CD1c-positive myeloid dendritic cell (primary cell): ENCODE results near the gene ASTN2.
A peak's percentile ranks its signal among the peaks of the same experiment; 100 is the strongest.
"Not testable (repeated sequence)": the region's sequence is repeated elsewhere in the genome, so short reads cannot be mapped to it uniquely, and the experiment has no call there.

Experiments used
- DNase-seq: peaks from one replicate; pipeline ENCODE4 v3.0.0-alpha.2; 2016; ENCODE audit errors: extremely low spot score

The ASTN2 gene

DNA sequence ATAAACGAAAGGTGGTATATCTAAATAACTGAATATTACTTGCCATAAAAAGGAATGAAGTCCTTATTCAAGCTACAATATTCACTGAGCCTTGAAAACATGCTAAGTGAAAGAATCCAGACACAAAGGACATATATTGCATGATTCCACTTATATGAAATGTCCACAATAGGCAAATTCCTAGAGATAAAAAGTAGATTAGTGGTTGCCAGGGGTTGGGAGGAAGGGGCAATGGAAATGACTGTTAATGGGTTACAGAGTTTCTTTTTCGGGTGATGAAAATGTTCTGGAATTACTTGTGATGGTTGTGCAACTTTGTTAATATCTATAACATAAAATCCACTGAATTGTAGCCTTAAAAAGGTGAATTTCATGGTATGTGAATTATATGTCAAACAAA is 954.8 kb downstream of the ASTN2 start:
- DNase-seq: no peak

DNA sequence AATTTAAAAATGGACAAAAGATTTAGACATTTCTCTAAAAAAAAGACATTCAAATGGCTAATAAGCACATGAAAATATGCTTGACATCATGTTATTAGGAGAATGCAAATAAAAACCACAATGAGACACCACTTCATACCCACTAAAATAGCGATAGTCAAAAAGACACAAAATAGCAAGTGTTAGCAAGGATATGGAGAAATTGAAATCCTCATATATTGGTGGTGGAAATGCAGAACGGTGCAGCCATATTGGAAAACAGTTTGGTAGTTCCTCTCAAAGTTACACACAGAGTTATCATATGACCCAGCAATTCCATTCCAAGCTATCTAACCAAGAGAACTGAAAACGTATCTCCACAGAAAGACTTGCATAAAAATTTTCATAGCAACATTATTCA is 955.3 kb downstream of the ASTN2 start:
- no peak for DNase-seq

DNA sequence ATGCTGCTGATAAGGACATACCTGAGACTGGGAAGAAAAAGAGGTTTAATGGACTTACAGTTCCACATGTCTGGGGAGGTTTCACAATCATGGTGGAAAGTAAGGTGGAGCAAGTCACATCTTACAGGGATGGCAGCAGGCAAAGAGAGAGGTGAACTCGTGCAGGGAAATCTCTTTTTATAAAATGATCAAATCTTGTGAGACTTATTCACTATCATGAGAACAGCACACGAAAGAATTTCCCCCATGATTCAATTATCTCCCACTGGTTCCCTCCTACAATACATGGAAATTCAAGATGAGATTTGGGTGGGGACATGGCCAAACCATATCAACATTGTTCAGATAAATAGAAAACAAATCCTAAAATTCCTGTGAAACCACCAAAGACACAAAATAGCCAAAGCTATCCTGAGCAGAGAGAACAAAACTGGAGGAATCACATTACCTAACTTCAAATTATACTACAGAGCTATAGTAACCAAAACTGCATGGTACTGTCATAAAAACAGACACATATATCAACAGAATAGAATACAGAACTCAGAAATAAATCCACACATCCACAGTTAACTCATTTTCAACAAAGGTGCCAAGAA is 958.3 kb downstream of the ASTN2 start:
- no peak for DNase-seq

DNA sequence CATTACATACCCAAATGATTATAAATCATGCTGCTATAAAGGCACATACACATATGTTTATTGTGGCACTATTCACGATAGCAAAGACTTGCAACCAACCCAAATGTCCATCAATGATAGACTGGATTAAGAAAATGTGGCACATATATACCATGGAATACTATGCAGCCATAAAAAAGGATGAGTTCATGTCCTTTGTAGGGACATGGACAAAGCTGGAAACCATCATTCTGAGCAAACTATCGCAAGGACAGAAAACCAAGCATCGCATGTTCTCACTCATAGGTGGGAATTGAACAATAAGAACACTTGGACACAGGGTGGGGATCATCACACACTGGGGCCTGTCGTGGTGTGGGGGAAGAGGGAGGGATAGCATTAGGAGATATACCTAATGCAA is 960.3 kb downstream of the ASTN2 start:
- DNase-seq: not testable (repeated sequence)

DNA sequence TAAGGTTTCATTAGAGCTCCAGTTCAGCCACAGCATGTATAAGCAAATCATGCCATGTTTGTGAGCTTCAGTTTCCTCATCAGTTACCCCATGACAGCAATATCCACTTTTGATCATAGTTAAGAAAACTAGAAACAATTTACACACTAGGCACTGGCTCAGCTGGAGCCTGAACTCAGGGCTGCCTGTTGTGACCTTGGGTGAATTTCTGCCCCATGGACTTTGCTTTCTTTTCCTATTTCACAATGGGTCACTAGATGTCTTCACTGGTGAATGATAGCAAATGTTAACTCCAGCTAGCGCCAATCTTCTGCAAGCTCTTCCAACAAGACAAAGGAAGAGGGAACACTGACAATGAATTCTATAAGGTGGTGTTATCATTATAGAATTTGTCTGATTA is 961.1 kb downstream of the ASTN2 start:
- DNase-seq: no peak

DNA sequence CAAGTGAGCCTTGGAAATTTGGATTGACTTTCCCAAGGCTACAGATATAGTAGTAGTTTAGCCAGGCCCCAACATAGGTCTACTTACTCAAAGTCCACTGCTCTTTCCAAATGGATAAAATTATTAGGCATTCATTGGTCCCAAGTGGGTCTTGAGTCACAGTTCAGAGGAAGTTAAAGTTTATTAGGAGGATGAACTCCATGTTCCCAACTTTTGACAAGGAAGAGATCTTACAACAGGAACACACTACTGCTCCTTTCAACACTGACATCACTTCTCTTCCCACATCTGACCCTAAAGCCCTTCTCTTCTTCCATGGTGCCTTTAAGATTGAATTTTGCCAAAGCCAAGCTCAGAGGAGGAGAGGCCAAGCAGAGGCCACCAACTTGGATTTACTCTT is 962.2 kb downstream of the ASTN2 start:
- DNase-seq: no peak

DNA sequence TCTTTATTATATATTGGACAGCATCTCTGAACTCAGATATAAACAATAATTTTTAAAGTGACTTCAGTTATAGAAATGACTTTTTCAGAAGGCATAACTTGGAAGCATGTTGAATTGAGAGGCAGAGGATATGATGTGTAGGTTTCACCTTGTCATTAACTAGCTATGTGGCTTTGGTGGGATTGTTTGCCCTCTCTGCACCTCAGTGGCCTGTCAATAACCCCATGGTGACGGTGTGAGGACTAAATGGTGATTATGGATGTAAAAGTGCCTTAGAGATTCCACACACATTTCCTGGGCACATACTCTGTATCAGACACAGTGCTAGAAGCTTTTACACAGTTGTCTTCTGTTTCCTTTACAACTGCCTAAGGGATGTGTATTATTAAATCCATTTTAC is 962.6 kb downstream of the ASTN2 start:
- DNase-seq: no peak

DNA sequence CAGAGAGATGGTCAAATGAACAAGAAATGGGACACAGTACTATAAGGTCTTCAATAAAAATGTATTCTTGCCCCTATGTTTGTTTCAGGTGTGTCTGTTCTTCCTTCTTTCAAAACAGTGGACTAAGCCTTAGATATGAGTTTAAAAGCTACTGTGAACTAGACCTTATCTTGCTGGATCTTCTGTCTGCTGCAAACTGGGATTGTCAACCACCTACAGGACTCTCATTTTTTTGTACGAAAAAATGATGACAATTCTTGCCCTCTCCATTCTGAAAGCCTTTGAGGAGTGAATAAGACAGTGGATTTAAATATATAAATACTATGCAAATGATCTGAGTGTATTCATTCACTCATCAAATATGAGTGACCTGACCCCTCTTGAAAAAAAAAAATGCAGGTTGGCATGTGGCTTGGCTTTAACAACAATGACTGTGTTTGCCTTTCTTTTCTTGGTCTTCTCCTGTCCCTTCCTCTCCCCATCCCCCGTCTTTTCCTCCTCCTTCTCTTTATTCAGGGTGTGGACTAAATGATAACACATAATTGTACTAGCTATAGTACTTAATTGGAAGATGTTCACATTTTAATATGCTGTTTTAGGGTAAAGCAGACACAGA is 963.2 kb downstream of the ASTN2 start:
- DNase-seq: no peak

DNA sequence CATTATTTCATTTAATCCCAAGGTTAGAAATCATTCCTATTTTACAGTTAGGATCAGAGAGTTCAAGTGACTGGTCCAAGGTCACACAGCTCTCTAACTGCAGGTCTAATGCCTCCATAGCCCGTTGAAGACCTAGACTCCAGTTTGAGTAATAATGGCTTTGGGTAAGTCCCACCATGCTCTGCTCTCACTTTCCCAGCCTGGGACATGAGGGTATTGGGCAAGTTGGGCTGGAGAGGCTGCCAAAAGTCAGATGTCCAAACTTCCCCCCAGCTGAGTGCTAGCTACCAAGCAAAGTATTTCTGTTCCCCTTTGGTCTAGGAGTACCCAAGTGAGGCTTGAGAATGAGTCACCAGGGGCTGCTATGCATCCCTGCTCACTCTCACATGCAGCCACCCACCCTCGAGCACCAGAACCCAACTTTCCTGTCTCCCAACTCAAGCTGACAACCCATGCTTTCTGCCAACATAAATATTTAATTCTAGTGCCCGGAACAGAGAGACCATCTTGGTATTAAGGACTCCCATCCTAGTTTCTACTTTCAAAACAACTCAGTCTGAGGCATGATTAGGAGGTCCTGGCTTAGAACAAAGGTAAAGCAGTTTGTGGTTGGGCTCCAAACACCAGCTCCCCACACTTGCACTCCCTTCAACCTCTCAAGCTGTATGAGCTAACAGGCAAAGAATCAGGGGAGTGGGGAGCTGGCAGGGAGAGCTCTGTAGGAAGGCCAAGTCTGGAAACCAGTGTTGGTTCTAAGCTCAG is 964.3 kb downstream of the ASTN2 start:
- DNase-seq: peak; percentile 75

DNA sequence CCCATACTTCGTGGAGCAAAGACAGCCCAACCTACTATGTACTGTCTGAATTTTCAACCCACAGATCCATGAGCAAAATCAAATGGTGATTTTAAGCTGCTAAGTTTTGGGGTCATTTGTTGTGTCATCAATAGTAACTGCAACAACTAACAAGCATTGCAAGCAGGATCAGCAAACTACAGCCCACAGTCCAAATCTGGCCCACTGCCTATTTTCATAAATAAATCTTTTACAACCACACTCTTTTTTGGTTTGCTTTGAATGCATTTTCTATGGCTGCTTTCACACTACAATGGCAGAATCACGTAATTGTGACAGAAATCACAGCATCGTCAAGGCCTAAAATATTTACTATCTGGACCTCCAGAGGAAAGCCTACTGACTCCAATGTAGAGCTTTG is 964.9 kb downstream of the ASTN2 start:
- no peak for DNase-seq

DNA sequence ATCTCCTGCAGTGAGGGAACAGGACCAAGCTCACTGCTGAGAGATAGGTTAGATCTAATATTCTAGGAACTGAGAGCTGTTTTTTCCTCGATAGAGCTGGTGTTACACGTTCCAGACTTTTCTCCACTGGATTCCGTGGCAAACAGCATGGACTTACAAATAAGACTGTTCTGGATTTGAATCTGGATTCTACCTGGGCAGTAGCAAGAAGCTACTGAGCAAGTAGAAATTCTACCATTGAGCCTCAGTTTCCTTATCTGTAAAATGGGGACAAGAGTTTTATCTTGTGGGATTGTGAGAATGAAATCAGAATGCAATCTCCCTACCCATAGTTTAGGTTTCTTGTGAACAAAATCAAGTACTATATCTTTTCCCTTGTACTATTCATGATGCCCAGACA is 966.4 kb downstream of the ASTN2 start:
- DNase-seq: no peak

DNA sequence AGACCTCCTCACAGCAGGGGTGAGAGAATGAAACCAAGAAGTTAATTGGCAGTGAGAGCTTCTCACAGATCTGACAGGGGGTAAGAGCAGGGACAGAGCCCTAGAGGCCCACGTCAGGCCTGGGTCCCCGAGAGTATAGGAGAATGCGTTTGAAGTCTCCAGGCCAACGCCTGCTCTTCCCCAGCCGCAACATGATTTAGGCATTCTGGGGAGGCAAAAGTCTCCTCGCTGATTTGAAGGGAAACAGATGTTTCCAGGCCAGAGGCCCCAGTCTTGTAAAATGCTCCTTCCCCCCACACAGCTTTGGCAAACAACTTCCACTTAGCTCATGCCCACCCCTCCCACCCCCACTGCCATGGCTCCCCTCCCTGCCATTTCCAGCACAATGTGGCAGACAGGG is 966.9 kb downstream of the ASTN2 start:
- no peak for DNase-seq

DNA sequence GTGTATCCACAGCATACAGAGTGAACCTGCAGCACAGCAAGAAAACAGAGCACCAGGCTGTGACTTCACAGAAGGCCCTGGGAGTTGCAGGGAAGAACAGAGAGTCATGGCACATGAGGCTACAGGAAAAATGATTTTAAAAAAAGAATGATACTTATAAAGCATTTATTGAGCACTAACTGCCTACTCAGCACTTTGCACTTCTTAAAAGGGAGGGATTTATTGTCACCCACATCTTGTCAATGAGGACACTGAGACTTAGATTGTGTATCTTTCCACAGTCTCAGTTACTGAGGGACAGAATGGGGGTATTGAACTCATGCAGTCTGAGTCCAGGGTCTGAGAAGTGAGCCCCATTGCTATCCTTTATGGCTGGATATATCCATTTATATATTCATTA is 972.3 kb downstream of the ASTN2 start:
- no peak for DNase-seq

DNA sequence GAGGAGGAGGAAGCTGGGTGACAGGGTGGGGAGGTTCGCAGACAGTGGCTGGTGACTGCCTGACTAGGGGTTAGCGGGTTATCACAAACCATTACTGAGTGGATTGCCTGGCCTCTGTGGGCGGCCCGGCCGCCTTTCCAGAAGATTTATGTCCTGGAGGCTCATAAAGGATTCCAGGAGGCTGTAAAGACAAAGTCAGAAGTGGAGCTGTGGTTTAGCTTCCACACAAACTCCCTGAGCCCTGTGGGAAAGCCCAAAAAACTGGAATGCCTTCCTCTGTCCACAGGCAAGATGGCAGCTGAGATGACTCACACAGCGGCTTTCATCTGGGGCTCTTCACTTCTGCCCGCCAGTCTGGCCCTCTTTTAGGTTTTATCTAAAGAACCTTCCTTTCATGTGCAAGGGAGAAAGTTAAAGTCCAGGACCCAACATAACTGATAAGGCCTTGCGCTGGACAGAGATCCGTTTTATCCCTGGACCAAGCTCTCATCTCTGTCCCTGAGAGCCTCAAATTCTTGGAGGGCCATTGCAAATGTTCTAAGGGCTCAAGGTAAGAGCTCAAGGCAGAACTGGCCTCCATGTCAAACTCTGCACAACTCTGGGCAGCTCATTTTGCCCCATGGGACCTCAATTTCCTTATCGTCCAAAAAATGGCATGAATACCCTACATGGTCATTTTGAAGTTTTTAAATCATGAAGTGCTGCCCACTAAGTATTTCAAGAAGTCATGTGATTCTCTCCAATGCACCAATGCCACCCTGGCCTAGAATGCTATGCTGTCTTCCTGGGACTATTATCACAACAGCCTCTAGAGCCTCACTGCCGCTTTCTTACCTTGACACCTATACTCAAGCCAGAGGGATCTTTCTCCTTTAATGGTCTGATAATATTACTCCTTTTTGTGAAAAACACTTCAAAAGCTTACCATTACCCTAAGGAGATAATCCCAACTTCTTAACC is 977.2 kb downstream of the ASTN2 start:
- no peak for DNase-seq

DNA sequence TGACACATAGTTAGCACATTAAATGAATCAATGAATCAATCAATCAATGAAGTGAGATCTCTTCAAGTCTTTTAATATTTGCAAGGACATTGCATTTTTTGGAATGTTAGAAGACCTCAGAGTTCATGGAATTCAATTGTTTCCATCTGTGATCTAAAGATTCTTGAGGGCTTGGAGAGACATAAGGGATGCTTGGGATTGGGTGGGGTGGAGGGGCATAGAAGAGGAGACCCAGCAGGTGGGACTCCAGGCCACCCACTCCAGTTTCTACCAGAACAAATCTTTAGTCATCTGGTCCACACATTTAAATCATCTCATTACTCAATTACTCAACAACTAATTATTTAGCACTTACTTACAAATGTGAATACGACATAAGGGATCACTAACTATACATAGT is 978.7 kb downstream of the ASTN2 start:
- no peak for DNase-seq

DNA sequence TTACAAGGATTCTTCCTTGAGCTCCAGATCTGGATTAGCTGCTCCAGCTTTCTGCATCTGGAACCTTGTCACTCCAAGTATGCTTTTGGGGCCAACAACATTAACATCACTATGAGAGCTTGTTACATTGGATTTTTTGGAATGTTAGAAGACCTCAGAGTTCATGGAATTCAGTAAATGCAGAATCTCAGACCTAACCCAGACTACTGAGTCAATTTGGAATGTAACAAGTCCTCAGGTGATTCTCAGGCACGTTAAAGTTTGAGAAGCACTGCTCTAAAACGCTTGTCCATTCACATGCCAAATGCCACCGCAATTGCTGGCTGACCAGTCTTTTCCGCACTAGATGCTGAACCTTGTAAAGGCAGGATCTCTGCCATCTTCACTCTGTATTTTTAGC is 979.2 kb downstream of the ASTN2 start:
- DNase-seq: no peak

DNA sequence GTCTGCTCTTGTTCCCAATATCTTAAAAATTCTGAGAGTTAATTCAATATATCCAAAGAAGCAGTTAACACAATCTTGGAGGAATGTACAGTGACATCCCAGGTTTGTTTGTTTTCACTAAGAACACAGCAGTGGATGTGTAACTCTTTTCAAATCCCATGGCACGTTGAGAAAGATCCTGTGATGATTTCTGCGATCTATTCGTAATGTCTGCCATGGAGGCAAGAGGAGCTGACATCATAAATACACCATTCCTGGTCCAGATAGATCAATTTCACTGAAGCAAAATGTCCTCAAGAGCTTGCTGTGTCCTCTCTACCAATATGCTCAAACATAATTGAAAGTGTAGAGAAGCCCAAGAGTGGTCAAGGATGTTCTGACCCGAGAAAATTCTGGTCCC is 980.5 kb downstream of the ASTN2 start:
- DNase-seq: no peak

DNA sequence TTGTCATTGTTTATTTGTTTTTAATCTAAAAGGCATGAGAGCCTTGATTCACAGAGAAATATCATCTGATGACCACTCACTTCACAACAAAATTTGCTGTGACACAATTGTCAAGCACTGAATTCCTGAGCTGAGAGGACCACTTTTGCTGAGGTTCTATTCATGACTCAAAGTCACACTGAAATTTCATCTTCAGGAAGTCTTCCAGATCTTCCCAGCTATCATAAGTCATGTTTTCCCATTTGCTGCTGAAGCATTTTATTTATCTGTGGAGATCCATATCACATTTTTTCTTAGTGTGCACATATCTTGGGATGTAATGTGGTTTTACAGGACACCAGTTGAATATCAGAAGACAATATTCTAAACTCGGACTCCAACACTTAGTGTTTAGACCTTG is 982.8 kb downstream of the ASTN2 start:
- no peak for DNase-seq

DNA sequence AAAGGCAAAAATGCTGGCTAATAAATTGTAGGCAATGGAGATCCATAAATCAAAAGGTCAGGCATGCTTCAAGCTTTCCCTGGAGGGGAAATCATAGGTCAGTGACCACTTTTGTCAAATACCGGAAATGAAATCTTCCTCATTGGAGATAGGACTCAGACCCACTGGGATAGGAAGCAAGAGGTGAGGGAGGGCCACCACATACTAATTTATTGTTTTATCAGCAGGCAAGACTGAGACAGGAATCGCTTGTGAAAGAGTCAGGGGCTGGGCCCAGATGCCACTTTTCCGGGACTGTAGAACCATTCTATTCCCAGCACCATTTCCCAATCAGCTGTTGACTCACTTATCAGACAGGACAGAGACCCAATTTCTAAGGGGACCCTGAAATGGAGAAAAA is 984.0 kb downstream of the ASTN2 start:
- DNase-seq: no peak

DNA sequence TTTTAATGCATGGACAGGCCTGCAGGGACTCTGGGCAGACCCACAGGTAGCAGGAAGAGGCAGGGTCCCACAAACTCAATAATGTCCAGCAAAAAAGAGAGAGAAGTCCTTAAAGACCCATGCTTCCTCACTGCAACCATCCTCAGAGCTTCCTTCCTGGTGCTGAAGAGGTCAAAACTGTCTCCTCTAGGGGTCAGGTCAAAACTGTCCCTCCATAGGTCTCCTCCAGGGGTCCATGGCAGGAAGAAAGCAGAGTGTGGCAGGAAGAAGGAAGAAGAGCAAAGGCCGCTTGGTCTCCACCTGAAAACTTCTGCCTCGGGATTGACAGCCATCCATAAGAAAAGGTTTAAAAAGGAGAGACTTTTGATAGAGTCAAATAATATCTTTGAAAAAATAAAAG is 989.6 kb downstream of the ASTN2 start:
- no peak for DNase-seq

DNA sequence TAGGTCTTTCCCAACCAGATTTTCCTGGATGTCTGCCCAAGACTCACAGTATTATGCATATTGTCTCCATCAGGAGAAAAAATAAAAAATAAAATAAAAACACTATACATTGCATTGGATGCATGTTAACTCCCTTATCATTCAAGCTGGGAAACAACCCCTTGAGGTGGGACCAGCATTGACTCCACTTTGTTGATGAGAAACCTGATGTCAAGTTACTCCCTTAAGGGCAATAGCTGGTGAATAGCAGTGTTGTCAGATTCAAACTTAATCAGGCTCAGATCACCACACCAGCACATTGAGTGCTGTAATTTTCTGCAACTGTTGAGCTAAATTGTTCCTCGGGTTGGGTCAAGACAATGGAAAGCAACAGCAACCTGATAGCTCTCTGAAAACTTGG is 991.7 kb downstream of the ASTN2 start:
- DNase-seq: no peak
